Stimulated activated CD4-positive, alpha-beta T cell treated with anti-CD3 and anti-CD28 coated beads, Interleukin-12 subunit alpha, Interleukin-12 subunit beta, amount 100 ng/mL, for 48 hours (primary cell): ENCODE results near the gene SDS.
"Not testable (repeated sequence)": the region's sequence is repeated elsewhere in the genome, so short reads cannot be mapped to it uniquely, and the experiment has no call there.

Experiments
- DNase-seq, 3 donors: peaks; one replicate each; pipeline ENCODE4 v3.0.0-alpha.2; 2020; ENCODE audit warnings: low read depth in 2 of 3, low spot score in 1 of 3

The SDS gene

GRCh38 chr12:113354192-113354591 lies 49.5 kb downstream of the SDS start:
- DNase-seq: not testable (repeated sequence)

GRCh38 chr12:113351089-113351488 lies 52.6 kb downstream of the SDS start:
- no peak for DNase-seq

GRCh38 chr12:113348849-113349536 lies 54.7 kb downstream of the SDS start:
- DNase-seq: no peak

- no peak for DNase-seq
Measured at GRCh38 chr12:113347892-113348291, 55.8 kb downstream of the SDS start.

- DNase-seq: no peak
Measured at GRCh38 chr12:113347107-113347506, 56.6 kb downstream of the SDS start.

- DNase-seq: no peak
Measured at GRCh38 chr12:113346353-113346752, 57.3 kb downstream of the SDS start.

- no peak for DNase-seq
Measured at GRCh38 chr12:113345318-113345717, 58.4 kb downstream of the SDS start.
